ENCODE data around the gene DCP1A.

DCP1A gene

GRCh38 chr3:53324105-53324504 lies 23.2 kb downstream of the DCP1A start:
- H3K36me3 ChIP-seq (ENCODE audit: insufficient read depth, low read length), result peaks cover 37% of the 10 kb centered on the region
- no peak overlapping the region for H3K4me3 ChIP-seq (ENCODE audit: low read depth, low read length, poor library complexity, severe bottlenecking)
- H2AFZ ChIP-seq (ENCODE audit: low read length), result no peak overlapping the region
- H3K27me3 ChIP-seq (ENCODE audit: insufficient read depth, low read length), result no peaks in the 10 kb centered on the region
- H3F3A ChIP-seq (ENCODE audit: insufficient read depth, low read length), result no peaks in the 10 kb centered on the region
- TF ChIP-seq EZH2 (IDR thresholded peaks at IDR 0.05; ENCODE audit: borderline replicate concordance, low read length), result no peak
- TF ChIP-seq CTCF (IDR thresholded peaks at IDR 0.05; ENCODE audit: low read length), result no peak
- H4K20me1 ChIP-seq (ENCODE audit: insufficient read depth, low read length), result no peaks in the 10 kb centered on the region
- no peak overlapping the region for H3K27ac ChIP-seq (ENCODE audit: low read depth, low read length, poor library complexity, severe bottlenecking)
- no peaks in the 10 kb centered on the region for H3K9me2 ChIP-seq (ENCODE audit: low read depth, low read length)
- no peak overlapping the region for H3K4me2 ChIP-seq (ENCODE audit: low read length)
- no peaks in the 10 kb centered on the region for H3K4me1 ChIP-seq (ENCODE audit: insufficient read depth, low read length, severe bottlenecking)
- H3K9me3 ChIP-seq (ENCODE audit: low read length), result no peaks in the 10 kb centered on the region
- H3K79me2 ChIP-seq (ENCODE audit: insufficient read depth, low read length), result peaks cover 18% of the 10 kb centered on the region
- no peak overlapping the region for H3K9ac ChIP-seq (ENCODE audit: low read length)

GRCh38 chr3:53320697-53321096 lies 26.6 kb downstream of the DCP1A start:
- Histone ChIP-seq H3K4me1 (ENCODE audit: insufficient read depth, low read length, severe bottlenecking) (no peaks in the 10 kb centered on the region), H3K9me3 (ENCODE audit: low read length) (no peaks in the 10 kb centered on the region), H3F3A (ENCODE audit: insufficient read depth, low read length) (no peaks in the 10 kb centered on the region), H3K9me2 (ENCODE audit: low read depth, low read length) (no peaks in the 10 kb centered on the region), H3K4me3 (ENCODE audit: low read depth, low read length, poor library complexity, severe bottlenecking) (no peak overlapping the region), H3K4me2 (ENCODE audit: low read length) (no peak overlapping the region), H2AFZ (ENCODE audit: low read length) (no peak overlapping the region), H3K36me3 (ENCODE audit: insufficient read depth, low read length) (peaks cover 32% of the 10 kb centered on the region), H3K27ac (ENCODE audit: low read depth, low read length, poor library complexity, severe bottlenecking) (no peak overlapping the region), H4K20me1 (ENCODE audit: insufficient read depth, low read length) (no peaks in the 10 kb centered on the region), H3K27me3 (ENCODE audit: insufficient read depth, low read length) (no peaks in the 10 kb centered on the region), H3K9ac (ENCODE audit: low read length) (no peak overlapping the region), H3K79me2 (ENCODE audit: insufficient read depth, low read length) (peaks cover 12% of the 10 kb centered on the region)
- TF ChIP-seq CTCF (IDR thresholded peaks at IDR 0.05; ENCODE audit: low read length) (no peak), EZH2 (IDR thresholded peaks at IDR 0.05; ENCODE audit: borderline replicate concordance, low read length) (no peak)

DNA sequence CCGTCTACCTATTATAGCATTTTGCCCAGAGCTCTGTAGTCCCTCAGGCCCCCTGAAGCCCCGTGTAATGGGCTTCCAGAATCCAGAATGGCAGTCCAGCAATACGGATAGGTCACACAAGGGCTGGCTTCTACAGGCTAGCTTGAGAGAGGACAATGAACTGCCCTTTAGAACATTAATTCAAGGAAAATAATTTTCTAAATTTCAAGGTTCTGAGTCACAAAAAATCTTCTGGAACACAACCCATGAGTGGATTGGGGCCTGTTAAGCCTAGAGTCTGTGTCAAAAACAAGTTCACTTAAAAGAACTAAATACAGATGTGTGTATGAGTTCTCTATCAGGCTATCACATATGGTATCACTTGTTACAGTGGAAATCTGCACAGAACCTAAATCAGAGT lies 28.8 kb downstream of the DCP1A start:
- TF ChIP-seq CTCF (IDR thresholded peaks at IDR 0.05; ENCODE audit: low read length), result no peak
- TF ChIP-seq EZH2 (IDR thresholded peaks at IDR 0.05; ENCODE audit: borderline replicate concordance, low read length), result no peak
- H3K27me3 ChIP-seq (ENCODE audit: insufficient read depth, low read length), result no peaks in the 10 kb centered on the region
- H3K79me2 ChIP-seq (ENCODE audit: insufficient read depth, low read length), result peaks cover 5% of the 10 kb centered on the region
- peaks cover 32% of the 10 kb centered on the region for H3K36me3 ChIP-seq (ENCODE audit: insufficient read depth, low read length)
- H2AFZ ChIP-seq (ENCODE audit: low read length), result no peak overlapping the region
- no peaks in the 10 kb centered on the region for H3K9me3 ChIP-seq (ENCODE audit: low read length)
- H4K20me1 ChIP-seq (ENCODE audit: insufficient read depth, low read length), result no peaks in the 10 kb centered on the region
- no peaks in the 10 kb centered on the region for H3K9me2 ChIP-seq (ENCODE audit: low read depth, low read length)
- H3F3A ChIP-seq (ENCODE audit: insufficient read depth, low read length), result no peaks in the 10 kb centered on the region
- H3K9ac ChIP-seq (ENCODE audit: low read length), result no peak overlapping the region
- H3K4me1 ChIP-seq (ENCODE audit: insufficient read depth, low read length, severe bottlenecking), result no peaks in the 10 kb centered on the region
- no peak overlapping the region for H3K4me2 ChIP-seq (ENCODE audit: low read length)
- no peak overlapping the region for H3K4me3 ChIP-seq (ENCODE audit: low read depth, low read length, poor library complexity, severe bottlenecking)
- H3K27ac ChIP-seq (ENCODE audit: low read depth, low read length, poor library complexity, severe bottlenecking), result no peak overlapping the region

Measured in OCI-LY1 (cell line).